H1 (cell line): ENCODE results near the gene RNF43. TPM values are rescaled to one million over a fixed set of nuclear protein-coding genes. Genes with fewer than 3 reads are reported as not detected.
A peak's percentile ranks its signal among the peaks of the same experiment; 100 is the strongest.

ENCODE experiments used
- CHD7 ChIP-seq: fragments of 300-600 bp; sonication (generic); IDR thresholded peaks from 2 replicates; pipeline ENCODE4 v1.7.1; 2012; ENCODE audit warnings: low read length, moderate library complexity, mild to moderate bottlenecking, inconsistent platforms; ENCODE audit not compliant: insufficient replicate concordance
- CREB1 ChIP-seq: IDR thresholded peaks from 2 replicates; pipeline ENCODE4 v1.6.1; 2012; ENCODE audit warnings: inconsistent platforms
- EGR1 ChIP-seq: IDR thresholded peaks from 2 replicates; pipeline ENCODE4 v1.6.1; 2011; ENCODE audit warnings: low read depth, low read length, borderline replicate concordance
- KDM4A ChIP-seq: IDR thresholded peaks from one replicate; pipeline ENCODE4 v1.7.1; 2012; ENCODE audit warnings: low read depth, mild to moderate bottlenecking, moderate library complexity, low read length, inconsistent platforms; ENCODE audit not compliant: severe bottlenecking
- PHF8 ChIP-seq: fragments of 200-600 bp; sonication (generic); conservative IDR thresholded peaks from 2 replicates; pipeline ENCODE4 v1.7.1; 2012; ENCODE audit warnings: low read depth, mild to moderate bottlenecking, inconsistent platforms, low read length, moderate library complexity
- POLR2A ChIP-seq, 2 experiments: IDR thresholded peaks; 1 replicate in 1 of 2; 2 replicates in 1 of 2; pipeline ENCODE4 v1.6.1; 2011; ENCODE audit warnings: low read depth in 2 of 2, low read length in 2 of 2, mild to moderate bottlenecking in 2 of 2; ENCODE audit errors: control extremely low read depth in 1 of 2
- RAD21 ChIP-seq, 2 experiments: IDR thresholded peaks in 1 of 2; conservative IDR thresholded peaks in 1 of 2; 2 replicates each; pipeline ENCODE4 v1.6.1; 2011; ENCODE audit warnings: low read depth in 2 of 2, low read length in 2 of 2, improper control_type of control experiment in 1 of 2, inconsistent platforms in 1 of 2, mild to moderate bottlenecking in 1 of 2, moderate library complexity in 1 of 2
- RXRA ChIP-seq: IDR thresholded peaks from 2 replicates; pipeline ENCODE4 v1.6.1; 2011; ENCODE audit warnings: low read depth, mild to moderate bottlenecking, low read length, moderate library complexity; ENCODE audit not compliant: insufficient read depth
- SP1 ChIP-seq: IDR thresholded peaks from 2 replicates; pipeline ENCODE4 v1.6.1; 2011; ENCODE audit warnings: low read depth, low read length
- TEAD4 ChIP-seq: IDR thresholded peaks from 2 replicates; pipeline ENCODE4 v1.6.1; 2012; ENCODE audit warnings: low read depth, low read length, inconsistent platforms, mixed read lengths
- polyA plus RNA-seq, 7 experiments: library from polyadenylated mRNA; depleted of rRNA in 3 of 7; stranded (reverse) in 5 of 7; unstranded in 2 of 7; fragments of >200 nt in 5 of 7; fragments of 200-250 nt in 2 of 7; gene quantifications; 1 replicate in 5 of 7; 2 replicates in 1 of 7; 4 replicates in 1 of 7; pipeline versions ENCODE4 v1.2.1 to v1.2.3, GENCODE V29; 2011 to 2013; ENCODE audit warnings: missing spikeins in 2 of 7, mixed read lengths in 2 of 7
- total RNA-seq: library from RNA; stranded (reverse); fragmentation: NEBNext Ultra II Directional; extraction: Animal tissue kit (Norgen Biotek cat#: 25700); gene quantifications from 2 replicates; pipeline ENCODE4 v1.2.1, GENCODE V29; 2021

RNF43 gene
- total and polyA plus RNA-seq, 2 of the 8 experiments (the other 6 are each of a cell fraction or from before 2014, with no cell fraction given) = 0.89 to 1.5 TPM

GRCh38 chr17:58417300-58418092, at the start of gene RNF43 (continued):
- TF ChIP-seq CHD7 = no peak
- peak; percentile 60 to 85 for TF ChIP-seq POLR2A (IDR thresholded peaks at IDR 0.05; ENCODE audit: control extremely low read depth in 1 of 2, low read depth in 2 of 2, low read length in 2 of 2)
- TF ChIP-seq CREB1 = peak; percentile 72
- no peak for TF ChIP-seq RXRA
- TF ChIP-seq KDM4A = no peak
- 0 out of 2 replicates have a peak, but pooled peaks have one; percentile 14 for TF ChIP-seq PHF8
- TF ChIP-seq RAD21 (IDR thresholded peaks at IDR 0.05 in 1 of 2, conservative IDR thresholded peaks at IDR 0.05 in 1 of 2; ENCODE audit: low read depth in 2 of 2, low read length in 2 of 2) = peak; percentile 76 to 87
- TF ChIP-seq TEAD4 = peak; percentile 40; the same call in 1 of the 2 replicates
- TF ChIP-seq EGR1 = peak; percentile 92
- TF ChIP-seq SP1 = peak; percentile 80
